ENCODE measurements around the gene UBE3C.

UBE3C gene

GRCh38 chr7:157177333-157177982 lies 38.7 kb downstream of the UBE3C start:
- H4K8ac ChIP-seq (ENCODE audit: low read length), result no peak overlapping the region
- no peak overlapping the region for H2BK120ac ChIP-seq (ENCODE audit: low read depth, low read length)
- no peak overlapping the region for H2AFZ ChIP-seq (ENCODE audit: low read depth, low read length)
- no peaks in the 10 kb centered on the region for H3K4me1 ChIP-seq (ENCODE audit: control insufficient read depth, insufficient read depth, low read depth, low read length)
- H3K4me3 ChIP-seq (ENCODE audit: insufficient read depth in 1 of 2, low read depth in 1 of 2, low read length in 2 of 2), result no peak overlapping the region
- no peak overlapping the region for H3K9ac ChIP-seq (ENCODE audit: low read length)
- H2AK5ac ChIP-seq (ENCODE audit: low read length, severe bottlenecking), result no peak overlapping the region
- no peak for DNase-seq
- H3K14ac ChIP-seq (ENCODE audit: low read length in 2 of 2), result no peak overlapping the region
- H2BK5ac ChIP-seq (ENCODE audit: low read depth, low read length, poor library complexity, severe bottlenecking), result no peak overlapping the region
- peak overlapping the region in 1 of 2 experiments; percentile 18 for H3K18ac ChIP-seq (ENCODE audit: low read depth in 1 of 2, low read length in 2 of 2)
- 93% methylated on average over 18 of the region's 18 CpGs for WGBS
- H3K4ac ChIP-seq (ENCODE audit: low read depth in 1 of 2, low read length in 2 of 2), result no peak overlapping the region
- peaks cover 35% of the 10 kb centered on the region for H3K79me1 ChIP-seq (replicated peaks; ENCODE audit: low read length, poor library complexity, severe bottlenecking)
- H2BK12ac ChIP-seq (ENCODE audit: low read length in 2 of 2), result no peak overlapping the region
- no peak overlapping the region for H3K4me2 ChIP-seq (ENCODE audit: low read length, poor library complexity, severe bottlenecking)
- H3K27me3 ChIP-seq (ENCODE audit: control insufficient read depth in 1 of 2, insufficient read depth in 1 of 2, low read length in 2 of 2), result no peaks in the 10 kb centered on the region
- H3K9me3 ChIP-seq (ENCODE audit: control insufficient read depth, low read length), result no peaks in the 10 kb centered on the region
- no peak overlapping the region for H3K23ac ChIP-seq (ENCODE audit: low read length in 2 of 2)
- H4K91ac ChIP-seq (ENCODE audit: low read length), result no peak overlapping the region
- H3K27ac ChIP-seq (ENCODE audit: low read length, poor library complexity, severe bottlenecking), result no peak overlapping the region
- H3K36me3 ChIP-seq (ENCODE audit: control insufficient read depth in 1 of 2, insufficient read depth in 2 of 2, low read depth in 1 of 2, low read length in 2 of 2), result peaks cover 26 to 92% of the 10 kb centered on the region in 2 experiments
- H2BK15ac ChIP-seq (ENCODE audit: low read depth, poor library complexity, severe bottlenecking), result no peak overlapping the region

GRCh38 chr7:157177983-157178381 lies 39.3 kb downstream of the UBE3C start:
- Histone ChIP-seq H2AFZ (ENCODE audit: low read depth, low read length) (no peak overlapping the region), H2BK120ac (ENCODE audit: low read depth, low read length) (no peak overlapping the region), H3K9me3 (ENCODE audit: control insufficient read depth, low read length) (no peaks in the 10 kb centered on the region), H3K79me1 (replicated peaks; ENCODE audit: low read length, poor library complexity, severe bottlenecking) (peaks cover 31% of the 10 kb centered on the region), H4K91ac (ENCODE audit: low read length) (no peak overlapping the region), H2BK15ac (ENCODE audit: low read depth, poor library complexity, severe bottlenecking) (no peak overlapping the region), H3K36me3 (ENCODE audit: control insufficient read depth in 1 of 2, insufficient read depth in 2 of 2, low read depth in 1 of 2, low read length in 2 of 2) (peaks cover 29 to 90% of the 10 kb centered on the region in 2 experiments), H2BK5ac (ENCODE audit: low read depth, low read length, poor library complexity, severe bottlenecking) (no peak overlapping the region), H3K4ac (ENCODE audit: low read depth in 1 of 2, low read length in 2 of 2) (no peak overlapping the region), H3K27ac (ENCODE audit: low read length, poor library complexity, severe bottlenecking) (no peak overlapping the region), H4K8ac (ENCODE audit: low read length) (no peak overlapping the region), H3K18ac (ENCODE audit: low read depth in 1 of 2, low read length in 2 of 2) (no peak overlapping the region), H3K14ac (ENCODE audit: low read length in 2 of 2) (no peak overlapping the region), H3K27me3 (ENCODE audit: control insufficient read depth in 1 of 2, insufficient read depth in 1 of 2, low read length in 2 of 2) (no peaks in the 10 kb centered on the region), H3K4me1 (ENCODE audit: control insufficient read depth, insufficient read depth, low read depth, low read length) (no peaks in the 10 kb centered on the region), H3K9ac (ENCODE audit: low read length) (no peak overlapping the region), H2AK5ac (ENCODE audit: low read length, severe bottlenecking) (no peak overlapping the region), H3K23ac (ENCODE audit: low read length in 2 of 2) (no peak overlapping the region), H3K4me3 (ENCODE audit: insufficient read depth in 1 of 2, low read depth in 1 of 2, low read length in 2 of 2) (no peak overlapping the region), H3K4me2 (ENCODE audit: low read length, poor library complexity, severe bottlenecking) (no peak overlapping the region), H2BK12ac (ENCODE audit: low read length in 2 of 2) (no peak overlapping the region)
- 93% methylated on average over 6 of the region's 7 CpGs for WGBS
- DNase-seq, result no peak

- H3K4me2 ChIP-seq (ENCODE audit: low read length, poor library complexity, severe bottlenecking), result no peak overlapping the region
- H3K9ac ChIP-seq (ENCODE audit: low read length), result no peak overlapping the region
- DNase-seq, result no peak
- no peak overlapping the region for H4K8ac ChIP-seq (ENCODE audit: low read length)
- WGBS, result 97% methylated on average over 15 of the region's 15 CpGs
- H3K23ac ChIP-seq (ENCODE audit: low read length in 2 of 2), result no peak overlapping the region
- H2AK5ac ChIP-seq (ENCODE audit: low read length, severe bottlenecking), result no peak overlapping the region
- H3K36me3 ChIP-seq (ENCODE audit: control insufficient read depth in 1 of 2, insufficient read depth in 2 of 2, low read depth in 1 of 2, low read length in 2 of 2), result peaks cover 35 to 96% of the 10 kb centered on the region in 2 experiments
- no peak overlapping the region for H3K27ac ChIP-seq (ENCODE audit: low read length, poor library complexity, severe bottlenecking)
- no peaks in the 10 kb centered on the region for H3K4me1 ChIP-seq (ENCODE audit: control insufficient read depth, insufficient read depth, low read depth, low read length)
- peaks cover 27% of the 10 kb centered on the region for H3K79me1 ChIP-seq (replicated peaks; ENCODE audit: low read length, poor library complexity, severe bottlenecking)
- H3K14ac ChIP-seq (ENCODE audit: low read length in 2 of 2), result no peak overlapping the region
- H2AFZ ChIP-seq (ENCODE audit: low read depth, low read length), result no peak overlapping the region
- H3K9me3 ChIP-seq (ENCODE audit: control insufficient read depth, low read length), result no peaks in the 10 kb centered on the region
- H2BK12ac ChIP-seq (ENCODE audit: low read length in 2 of 2), result no peak overlapping the region
- no peaks in the 10 kb centered on the region for H3K27me3 ChIP-seq (ENCODE audit: control insufficient read depth in 1 of 2, insufficient read depth in 1 of 2, low read length in 2 of 2)
- no peak overlapping the region for H2BK5ac ChIP-seq (ENCODE audit: low read depth, low read length, poor library complexity, severe bottlenecking)
- H2BK120ac ChIP-seq (ENCODE audit: low read depth, low read length), result no peak overlapping the region
- H3K4me3 ChIP-seq (ENCODE audit: insufficient read depth in 1 of 2, low read depth in 1 of 2, low read length in 2 of 2), result no peak overlapping the region
- H3K18ac ChIP-seq (ENCODE audit: low read depth in 1 of 2, low read length in 2 of 2), result no peak overlapping the region
- no peak overlapping the region for H4K91ac ChIP-seq (ENCODE audit: low read length)
- H2BK15ac ChIP-seq (ENCODE audit: low read depth, poor library complexity, severe bottlenecking), result no peak overlapping the region
- no peak overlapping the region for H3K4ac ChIP-seq (ENCODE audit: low read depth in 1 of 2, low read length in 2 of 2)
Measured at GRCh38 chr7:157183832-157184231, 45.1 kb downstream of the UBE3C start.

GRCh38 chr7:157188091-157188665 lies 49.5 kb downstream of the UBE3C start:
- no peak for DNase-seq
- H4K8ac ChIP-seq (ENCODE audit: low read length), result peak overlapping the region; percentile 67
- H3K36me3 ChIP-seq (ENCODE audit: control insufficient read depth in 1 of 2, insufficient read depth in 2 of 2, low read depth in 1 of 2, low read length in 2 of 2), result peaks cover 37 to 96% of the 10 kb centered on the region in 2 experiments
- H3K9ac ChIP-seq (ENCODE audit: low read length), result no peak overlapping the region
- H2AK5ac ChIP-seq (ENCODE audit: low read length, severe bottlenecking), result no peak overlapping the region
- H3K4me2 ChIP-seq (ENCODE audit: low read length, poor library complexity, severe bottlenecking), result no peak overlapping the region
- peaks cover 2% of the 10 kb centered on the region for H3K4me1 ChIP-seq (ENCODE audit: control insufficient read depth, insufficient read depth, low read depth, low read length)
- no peak overlapping the region for H3K27ac ChIP-seq (ENCODE audit: low read length, poor library complexity, severe bottlenecking)
- no peak overlapping the region for H3K18ac ChIP-seq (ENCODE audit: low read depth in 1 of 2, low read length in 2 of 2)
- H3K27me3 ChIP-seq (ENCODE audit: control insufficient read depth in 1 of 2, insufficient read depth in 1 of 2, low read length in 2 of 2), result no peaks in the 10 kb centered on the region
- H3K4me3 ChIP-seq (ENCODE audit: insufficient read depth in 1 of 2, low read depth in 1 of 2, low read length in 2 of 2), result no peak overlapping the region
- WGBS, result 16% methylated on average over 5 of the region's 8 CpGs
- H3K14ac ChIP-seq (ENCODE audit: low read length in 2 of 2), result no peak overlapping the region
- no peak overlapping the region for H3K23ac ChIP-seq (ENCODE audit: low read length in 2 of 2)
- H3K79me1 ChIP-seq (replicated peaks; ENCODE audit: low read length, poor library complexity, severe bottlenecking), result peaks cover 26% of the 10 kb centered on the region
- no peak overlapping the region for H2AFZ ChIP-seq (ENCODE audit: low read depth, low read length)
- H2BK12ac ChIP-seq (ENCODE audit: low read length in 2 of 2), result no peak overlapping the region
- H4K91ac ChIP-seq (ENCODE audit: low read length), result no peak overlapping the region
- H3K9me3 ChIP-seq (ENCODE audit: control insufficient read depth, low read length), result no peaks in the 10 kb centered on the region
- no peak overlapping the region for H3K4ac ChIP-seq (ENCODE audit: low read depth in 1 of 2, low read length in 2 of 2)
- no peak overlapping the region for H2BK120ac ChIP-seq (ENCODE audit: low read depth, low read length)
- H2BK5ac ChIP-seq (ENCODE audit: low read depth, low read length, poor library complexity, severe bottlenecking), result no peak overlapping the region
- no peak overlapping the region for H2BK15ac ChIP-seq (ENCODE audit: low read depth, poor library complexity, severe bottlenecking)

All from mesenchymal stem cell (in vitro differentiated cells and primary cell).